GM12878 (cell line): ENCODE results near the gene MCEMP1. TPM values are rescaled to one million over a fixed set of nuclear protein-coding genes. Genes with fewer than 3 reads are reported as not detected.

ENCODE experiments used
- ATAC-seq: fragments of 200-7000 bp; cut with Tn5 transposase; 3 replicates; pipeline ENCODE4 v1.9.1; 2020; ENCODE audit warnings: mild to moderate bottlenecking, moderate library complexity
- BruUV-seq: library from RNA; stranded (reverse); fragments of 400-500 nt; replicated peaks from 2 replicates; lab custom pipeline; 2021; lab: Mats Ljungman, UMichigan
- CTCF ChIA-PET: fragments of 300-600 bp; sonication (Branson Sonifier 250); formaldehyde crosslinking; extraction: SDS; loops from one replicate; lab custom pipeline; 2021; ENCODE audit warnings: inconsistent platforms; lab: Yijun Ruan, JAX
- POLR2A ChIA-PET: fragments of 350-600 bp; formaldehyde crosslinking; extraction: SDS; loops from one replicate; lab custom pipeline; 2021; ENCODE audit warnings: inconsistent platforms; lab: Charles Lee
- RAD21 ChIA-PET: fragments of 300-600 bp; sonication (Branson Sonifier 250); formaldehyde crosslinking; loops from one replicate; lab custom pipeline; 2023; ENCODE audit warnings: antibody characterized with exemption; ENCODE audit not compliant: unreplicated experiment; lab: Charles Lee
- SMC1A ChIA-PET: fragments of 300-600 bp; sonication (Branson Sonifier 250); formaldehyde crosslinking; loops from one replicate; lab custom pipeline; 2023; ENCODE audit not compliant: unreplicated experiment, uncharacterized antibody; lab: Charles Lee
- DNase-seq: peaks from one replicate; pipeline ENCODE4 v3.0.0-alpha.2; 2011; ENCODE audit warnings: low read depth, low spot score
- FAIRE-seq: peaks from 3 replicates; lab custom pipeline; 2011; peaks lifted over from hg19 to GRCh38; lab: Jason Lieb, UNC
- H2AFZ ChIP-seq: 2 replicates; pipeline ENCODE4 v1.6.0; 2011; ENCODE audit warnings: low read depth, low read length, control low read depth; ENCODE audit not compliant: control insufficient read depth
- H3K27ac ChIP-seq: 2 replicates; pipeline ENCODE4 v1.5.1; 2011; ENCODE audit warnings: control low read depth; ENCODE audit not compliant: control insufficient read depth, insufficient read depth
- H3K27me3 ChIP-seq, 2 experiments: replicated peaks in 1 of 2; 2 replicates each; pipeline versions ENCODE4 v1.6.0 to v1.6.1; 2011; ENCODE audit warnings: low read length in 1 of 2; ENCODE audit not compliant: control insufficient read depth in 2 of 2, insufficient read depth in 2 of 2
- H3K36me3 ChIP-seq, 2 experiments: 2 replicates each; pipeline ENCODE4 v1.5.1; 2011; ENCODE audit warnings: low read length in 1 of 2; ENCODE audit not compliant: control insufficient read depth in 2 of 2, insufficient read depth in 2 of 2
- H3K4me1 ChIP-seq: 2 replicates; pipeline ENCODE4 v1.6.1; 2011; ENCODE audit warnings: mild to moderate bottlenecking, low read length, moderate library complexity, mixed read lengths; ENCODE audit not compliant: control insufficient read depth, insufficient read depth
- H3K4me2 ChIP-seq: 2 replicates; pipeline ENCODE4 v1.6.0; 2011; ENCODE audit warnings: control low read depth; ENCODE audit not compliant: control insufficient read depth, insufficient read depth
- H3K4me3 ChIP-seq: fragments of 200-600 bp; sonication (generic); 2 replicates; pipeline ENCODE4 v1.5.1; 2016
- H3K79me2 ChIP-seq: 2 replicates; pipeline ENCODE4 v1.6.0; 2011; ENCODE audit warnings: low read length; ENCODE audit not compliant: control insufficient read depth, insufficient read depth
- H3K9ac ChIP-seq: 2 replicates; pipeline ENCODE4 v1.8.0; 2011; ENCODE audit warnings: low read length, control low read depth, mixed read lengths; ENCODE audit not compliant: control insufficient read depth, insufficient read depth
- H3K9me3 ChIP-seq: replicated peaks from 3 replicates; pipeline ENCODE4 v1.5.1; 2011; ENCODE audit warnings: mild to moderate bottlenecking, low read length; ENCODE audit not compliant: control insufficient read depth, insufficient read depth
- H4K20me1 ChIP-seq: 2 replicates; pipeline ENCODE4 v1.6.0; 2011; ENCODE audit not compliant: control insufficient read depth, insufficient read depth
- BHLHE40 ChIP-seq, 2 experiments: fragments of 450-650 bp in 1 of 2; IDR thresholded peaks; 2 replicates each; pipeline ENCODE4 v1.6.1; 2011 to 2017; ENCODE audit warnings: low read depth in 2 of 2, borderline replicate concordance in 1 of 2, improper control_type of control experiment in 1 of 2, low read length in 1 of 2, mild to moderate bottlenecking in 1 of 2
- CEBPB ChIP-seq, 2 experiments: fragments of 150-350 bp in 1 of 2; IDR thresholded peaks; 2 replicates each; pipeline ENCODE4 v1.6.1; 2012 to 2014; ENCODE audit warnings: low read depth in 2 of 2, low read length in 2 of 2, borderline replicate concordance in 1 of 2, inconsistent platforms in 1 of 2
- IRF5 ChIP-seq: fragments of 450-650 bp; IDR thresholded peaks from 2 replicates; pipeline ENCODE4 v1.6.1; 2017; ENCODE audit warnings: borderline replicate concordance
- JUNB ChIP-seq: IDR thresholded peaks from 2 replicates; pipeline ENCODE4 v1.6.1; 2016; ENCODE audit warnings: antibody characterized with exemption, mild to moderate bottlenecking
- MEF2B ChIP-seq: fragments of 450-650 bp; IDR thresholded peaks from 2 replicates; pipeline ENCODE4 v1.6.1; 2018; ENCODE audit warnings: mild to moderate bottlenecking, moderate library complexity; ENCODE audit not compliant: partially characterized antibody, poor library complexity, severe bottlenecking
- MLLT1 ChIP-seq: fragments of 450-650 bp; IDR thresholded peaks from 2 replicates; pipeline ENCODE4 v1.6.1; 2016; ENCODE audit warnings: mild to moderate bottlenecking
- NR2F1 ChIP-seq: fragments of 450-650 bp; conservative IDR thresholded peaks from 2 replicates; pipeline ENCODE4 v1.6.1; 2017; ENCODE audit warnings: mild to moderate bottlenecking
- POLR2A ChIP-seq: IDR thresholded peaks from 2 replicates; pipeline ENCODE4 v1.6.1; 2011; ENCODE audit warnings: low read depth, mild to moderate bottlenecking, low read length
- RAD51 ChIP-seq: fragments of 450-650 bp; IDR thresholded peaks from 2 replicates; pipeline ENCODE4 v1.6.1; 2016; ENCODE audit warnings: moderate library complexity, mild to moderate bottlenecking, inconsistent platforms
- RUNX3 ChIP-seq: IDR thresholded peaks from 2 replicates; pipeline ENCODE4 v1.6.1; 2012; ENCODE audit warnings: low read length, inconsistent platforms
- WRNIP1 ChIP-seq: IDR thresholded peaks from 2 replicates; pipeline ENCODE4 v1.6.1; 2011; ENCODE audit warnings: low read depth, low read length, improper control_type of control experiment, borderline replicate concordance
- ZNF24 ChIP-seq: fragments of 450-650 bp; IDR thresholded peaks from 2 replicates; pipeline ENCODE4 v1.6.1; 2017; ENCODE audit warnings: antibody characterized with exemption, mild to moderate bottlenecking
- WGBS: methylation state at CpG from one replicate; pipeline ENCODE4 v1.1.6; 2016; ENCODE audit warnings: low lambda C conversion rate; ENCODE audit not compliant: insufficient replicate concordance, insufficient coverage; ENCODE audit errors: missing lambda C conversion rate; 5-methylcytosine and 5-hydroxymethylcytosine counted together
- in situ Hi-C: fragments of 300-500 bp; cut with MboI; formaldehyde crosslinking; loops from 9 replicates; pipeline ENCODE4 v1.14.3; 2018; ENCODE audit warnings: mixed read lengths
- intact Hi-C: fragments of 100-400 bp; cut with micrococcal nuclease; formaldehyde crosslinking; loops from one replicate; pipeline ENCODE4 v1.14.2; 2022; ENCODE audit not compliant: unreplicated experiment
- polyA plus RNA-seq, 11 experiments: library from polyadenylated mRNA; depleted of rRNA in 4 of 11; unstranded in 6 of 11; stranded (reverse) in 5 of 11; fragments of >200 nt; fragmentation: Nextera tagmentation in 4 of 11; fragmentation: Illumina TruSeq in 1 of 11; extraction: Ambion mirVana in 4 of 11; extraction: Trizol in 1 of 11; gene quantifications; 1 replicate in 1 of 11; 2 replicates in 10 of 11; pipeline versions ENCODE4 v1.2.1 to v1.2.3, GENCODE V29; 2011 to 2016; ENCODE audit warnings: inconsistent platforms in 2 of 11, missing spikeins in 2 of 11, low read depth in 1 of 11
- total RNA-seq, 4 experiments: library from RNA; depleted of rRNA in 3 of 4; stranded (reverse); fragments of >200 nt in 3 of 4; fragmentation: Illumina TruSeq in 1 of 4; extraction: Trizol in 1 of 4; gene quantifications; 2 replicates each; pipeline versions ENCODE4 v1.2.1 to v1.2.3, GENCODE V29; 2013 to 2021

The MCEMP1 gene
- total and polyA plus RNA-seq, 10 of the 15 experiments (the other 5 are each of a cell fraction or from before 2014, with no cell fraction given) = 0.08 to 0.55 (median 0.26) TPM; not detected in 1

GRCh38 chr19:7706188-7706954 lies 29.5 kb downstream of the MCEMP1 start (continued):
- TF ChIP-seq IRF5 (no peak), RUNX3 (0 out of 2 replicates have a peak, but pooled peaks have one; percentile 5), WRNIP1 (no peak), ZNF24 (no peak), POLR2A (0 out of 2 replicates have a peak, but pooled peaks have one; percentile 23), CEBPB (IDR thresholded peaks at IDR 0.05; ENCODE audit: borderline replicate concordance in 1 of 2, low read depth in 2 of 2, low read length in 2 of 2) (no peak), RAD51 (no peak), BHLHE40 (IDR thresholded peaks at IDR 0.05; ENCODE audit: borderline replicate concordance in 1 of 2, low read depth in 2 of 2, low read length in 1 of 2) (no peak), JUNB (no peak)

- POLR2A ChIA-PET = interaction anchor here (0.5 to 1.2 kb wide), 4 partner anchors 9 to 70 kb away, joined by 3 to 5 read pairs (median 4); no protein-coding TSS in a partner anchor
- intact Hi-C loops (loop anchor here (10.0 kb wide), 1 partner anchor 488 kb away; no protein-coding TSS in a partner anchor), in situ Hi-C loops (loop anchor here (10.0 kb wide), 2 partner anchors 522 to 1182 kb away; no protein-coding TSS in a partner anchor)
- TF ChIP-seq BHLHE40 (IDR thresholded peaks at IDR 0.05; ENCODE audit: borderline replicate concordance in 1 of 2, low read depth in 2 of 2, low read length in 1 of 2) (no peak), MLLT1 (no peak), NR2F1 (0 out of 2 replicates have a peak, but pooled peaks have one; percentile 23), MEF2B (peak; percentile 55)
- BruUV-seq = no TSS peak
- peak overlapping the region; percentile 99 for H3K27ac ChIP-seq
- RAD21 ChIA-PET = interaction anchor here (0.8 to 1.9 kb wide), 3 partner anchors 9 to 66 kb away, joined by 3 to 9 read pairs (median 6); no protein-coding TSS in a partner anchor
- no peaks in the 10 kb centered on the region for H3K36me3 ChIP-seq
- peak overlapping the region; percentile 35 for H3K9ac ChIP-seq
- H3K79me2 ChIP-seq = peaks cover 2% of the 10 kb centered on the region; the same call in 1 of the 2 replicates
- peaks cover 77% of the 10 kb centered on the region for H3K4me1 ChIP-seq
- WGBS = 90% methylated on average over 8 of the region's 8 CpGs
- no peaks in the 10 kb centered on the region for H4K20me1 ChIP-seq
- H3K4me3 ChIP-seq = no peak overlapping the region
- ATAC-seq (no peak), FAIRE-seq (no peak), DNase-seq (no peak)
- SMC1A ChIA-PET = interaction anchor here (0.5 to 1.1 kb wide), 5 partner anchors 9 to 587 kb away, joined by 3 to 4 read pairs (median 3); no protein-coding TSS in a partner anchor
- H3K4me2 ChIP-seq = no peak overlapping the region
- no peaks in the 10 kb centered on the region; the same call in 2 of the 3 replicates for H3K9me3 ChIP-seq
- no peaks in the 10 kb centered on the region for H3K27me3 ChIP-seq
- CTCF ChIA-PET = no interaction called here
- peak overlapping the region; percentile 8; the same call in 1 of the 2 replicates for H2AFZ ChIP-seq
These were observed 30.1 kb downstream of the MCEMP1 start for GRCh38 chr19:7706955-7707456.
